ENCODE data around the gene CNP.

Gene CNP

GRCh38 chr17:41972571-41973407, 6.2 kb downstream of the CNP start:
- no peak for DNase-seq (ENCODE audit: low read depth in 3 of 3)

GRCh38 chr17:41973408-41973811, 6.8 kb downstream of the CNP start:
- DNase-seq (ENCODE audit: low read depth in 3 of 3): no peak

DNA sequence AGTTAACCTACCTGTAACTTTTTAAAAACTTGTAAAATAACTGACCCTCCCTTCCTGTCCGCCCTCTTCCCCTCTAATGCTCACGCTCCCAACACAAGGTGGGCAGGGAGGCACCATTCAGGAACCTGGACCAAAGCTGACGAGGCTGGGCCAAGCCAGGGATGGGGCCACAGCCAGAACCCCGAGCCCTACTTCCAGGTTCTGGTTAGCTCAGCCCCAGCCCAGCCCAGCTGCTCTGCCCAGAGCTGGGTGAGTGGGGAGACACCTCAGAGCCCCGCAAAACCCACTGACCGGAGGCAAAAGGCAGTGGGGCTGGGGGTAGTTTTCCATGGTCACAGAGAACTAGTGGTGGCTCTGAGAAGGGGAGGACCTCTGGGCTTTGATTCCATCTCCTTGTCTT, 7.4 kb downstream of the CNP start:
- DNase-seq (ENCODE audit: low read depth in 3 of 3): no peak

DNA sequence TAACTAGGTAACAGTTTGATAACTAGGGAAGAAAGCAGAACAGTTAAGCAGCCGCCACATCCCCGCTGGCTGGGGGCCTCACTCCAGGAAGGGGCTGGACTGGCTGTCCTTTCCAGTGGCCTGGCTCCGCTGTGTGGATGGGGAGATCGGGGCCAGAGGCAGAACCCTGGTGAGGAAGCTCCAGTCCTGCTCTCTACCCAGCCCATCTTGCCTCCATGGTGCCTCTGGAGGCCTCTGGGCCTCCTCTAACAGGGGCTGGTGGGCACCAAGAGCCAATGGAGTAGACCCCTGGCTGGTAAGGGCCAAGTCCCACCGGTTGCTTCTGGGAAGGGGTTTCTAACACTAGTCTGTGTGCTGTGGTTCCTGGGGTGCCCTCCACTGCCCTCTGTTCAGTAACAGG, 8.1 kb downstream of the CNP start:
- DNase-seq (ENCODE audit: low read depth in 3 of 3): no peak

DNA sequence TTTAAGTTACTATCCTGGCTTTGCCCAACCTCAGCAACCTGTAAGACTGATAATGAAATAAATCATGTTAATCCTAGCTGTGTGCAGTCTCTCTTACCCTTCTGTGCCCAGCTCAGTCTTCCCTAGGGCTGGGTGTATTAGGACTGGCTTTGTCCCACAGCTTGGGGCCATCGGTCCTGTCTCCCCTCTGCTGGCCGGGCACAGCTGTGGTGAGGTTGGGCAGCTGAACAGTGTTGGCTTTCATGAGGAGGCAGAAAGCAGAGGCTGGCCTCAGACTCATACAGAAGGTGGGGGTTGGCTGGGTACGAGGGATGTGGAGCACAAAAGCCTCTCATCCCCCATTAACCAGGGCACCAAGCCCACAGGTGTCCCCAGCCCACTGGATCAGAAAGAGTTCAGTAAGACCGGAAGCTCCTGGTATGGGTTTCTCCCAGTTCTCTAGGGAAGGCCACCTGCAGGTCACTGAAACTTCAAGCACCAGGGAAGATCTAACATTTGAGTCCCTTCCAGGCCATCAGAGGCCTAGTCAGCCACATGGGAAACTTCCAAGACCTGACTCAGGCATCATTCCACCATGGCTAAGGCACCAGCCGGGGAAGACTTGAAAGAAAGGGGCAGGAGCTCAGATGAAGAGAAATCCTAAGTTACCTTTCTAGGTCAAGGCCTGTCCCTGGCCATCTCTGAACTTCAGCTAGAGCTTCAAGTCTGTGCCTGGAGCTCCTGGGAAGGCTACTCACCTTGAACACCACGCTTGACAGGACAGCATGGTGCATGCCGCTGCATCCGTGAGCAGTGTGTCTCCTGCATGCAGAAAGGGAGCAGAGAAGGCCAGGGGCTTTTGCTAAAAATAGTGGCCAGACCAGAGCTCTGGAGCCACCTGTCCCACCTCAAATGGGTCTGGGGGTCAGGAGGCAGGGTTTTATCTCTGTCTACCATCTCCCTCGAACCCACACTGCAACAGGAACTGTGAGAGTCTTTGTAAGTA, 8.8 kb downstream of the CNP start:
- no peak for DNase-seq (ENCODE audit: low read depth in 3 of 3)

DNA sequence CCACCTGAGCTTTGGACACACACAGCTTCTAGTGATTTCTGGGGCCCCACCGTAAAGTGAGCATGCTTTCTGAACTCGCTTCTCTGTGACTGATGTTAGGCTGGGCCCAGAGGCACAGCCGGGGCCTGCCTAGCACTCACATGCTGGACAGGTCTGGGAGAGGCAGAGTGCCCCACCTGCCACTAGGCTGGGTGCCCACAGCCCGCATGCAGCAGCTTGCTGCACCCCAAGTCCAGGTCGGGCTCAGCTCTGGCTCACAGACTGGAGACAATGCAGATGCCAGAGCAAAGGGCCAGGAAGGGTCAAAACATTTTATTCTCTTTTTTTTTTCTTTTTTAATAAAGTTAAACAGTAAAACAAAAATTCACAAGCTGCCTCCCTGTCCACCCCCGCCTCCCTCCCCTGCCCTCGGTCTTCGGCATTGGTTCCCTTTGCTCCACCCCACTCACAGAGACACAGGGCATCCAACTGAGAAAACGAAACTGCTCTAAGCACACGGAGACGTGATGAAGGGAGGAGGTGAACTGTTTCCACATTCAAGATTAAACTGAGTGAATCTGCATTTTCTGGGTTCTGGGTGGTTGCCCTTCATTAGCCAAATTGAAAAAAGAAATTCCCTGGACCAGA, 9.7 kb downstream of the CNP start:
- no peak for DNase-seq (ENCODE audit: low read depth in 3 of 3)

DNA sequence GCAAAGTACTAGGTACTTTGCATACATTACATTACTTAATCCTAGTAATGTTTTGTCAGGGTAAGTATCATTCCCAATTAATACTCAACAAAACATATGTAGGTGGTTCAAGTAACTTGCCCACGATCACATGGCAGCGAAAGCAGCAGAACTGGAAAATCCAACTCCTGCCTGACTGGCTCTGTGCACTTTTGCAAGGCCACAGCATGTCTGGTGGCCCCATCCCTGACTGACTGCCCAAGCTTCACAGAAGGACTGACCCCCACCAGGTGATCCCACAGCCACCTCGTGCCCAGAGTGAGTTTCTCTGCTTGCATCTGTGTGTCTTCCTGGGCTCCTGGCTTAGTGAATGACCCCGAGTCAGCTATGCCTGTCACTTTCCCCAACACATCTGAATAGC, 11.4 kb downstream of the CNP start:
- DNase-seq (ENCODE audit: low read depth in 3 of 3): no peak

GRCh38 chr17:41982026-41982760, 15.6 kb downstream of the CNP start:
- DNase-seq (ENCODE audit: low read depth in 3 of 3): no peak

DNA sequence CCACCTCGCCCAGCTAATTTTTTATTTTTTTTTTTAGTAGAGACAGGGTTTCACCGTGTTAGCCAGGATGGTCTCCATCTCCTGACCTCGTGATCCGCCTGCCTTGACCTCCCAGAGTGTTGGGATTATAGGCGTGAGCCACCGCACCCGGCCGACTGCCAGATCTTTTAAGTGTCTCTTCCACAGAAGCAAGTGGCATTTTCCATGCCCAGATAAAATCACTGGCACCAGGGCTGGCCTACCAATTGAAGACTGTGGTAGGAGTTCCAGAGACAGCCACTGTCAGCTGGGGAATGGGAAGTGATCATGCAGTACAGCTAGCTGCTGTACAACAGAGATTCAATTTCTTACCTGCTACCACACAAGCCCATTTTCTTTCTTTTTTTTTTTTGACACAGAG, 17.9 kb downstream of the CNP start:
- DNase-seq (ENCODE audit: low read depth in 3 of 3): no peak

DNA sequence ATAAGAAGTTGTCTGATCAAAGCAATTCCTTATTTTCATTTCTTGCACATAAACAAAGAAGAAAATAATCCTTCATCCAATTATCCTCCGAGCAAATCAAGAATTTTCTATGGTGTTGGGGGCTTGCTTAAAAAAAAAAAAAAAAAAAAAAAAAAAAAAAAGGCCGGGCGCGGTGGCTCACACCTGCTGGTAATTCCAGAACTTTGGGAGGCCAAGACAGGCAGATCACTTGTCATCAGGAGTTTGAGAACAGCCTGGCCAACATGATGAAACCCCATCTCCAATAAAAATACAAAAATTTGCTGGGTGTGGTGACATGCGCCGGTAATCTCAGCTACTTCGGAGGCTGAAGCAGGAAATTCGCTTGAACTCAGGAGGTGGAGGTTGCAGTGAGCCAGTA, 19.3 kb downstream of the CNP start:
- DNase-seq (ENCODE audit: low read depth in 3 of 3): no peak

- DNase-seq (ENCODE audit: low read depth in 3 of 3): no peak
Measured at GRCh38 chr17:41986634-41987033, 20.0 kb downstream of the CNP start.

DNA sequence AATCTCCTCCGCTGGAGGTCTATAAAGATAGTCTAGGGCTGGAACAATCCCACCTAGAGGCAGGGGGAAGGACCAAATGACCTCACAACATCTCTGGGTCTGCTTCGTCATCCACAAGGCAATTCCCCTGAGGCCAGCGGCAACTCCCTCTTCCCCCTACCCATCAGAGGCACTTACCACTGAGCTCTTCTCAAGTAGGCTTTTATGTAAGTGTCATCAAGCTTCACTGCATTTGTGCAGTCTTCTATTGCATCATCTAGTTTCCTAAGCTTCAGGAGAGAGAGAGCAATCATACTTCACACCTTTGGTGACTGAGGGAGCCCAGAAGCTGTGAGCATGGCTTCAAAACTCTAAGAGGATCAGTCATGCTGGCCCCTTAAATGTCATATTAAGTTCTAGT, 21.0 kb downstream of the CNP start:
- DNase-seq (ENCODE audit: low read depth in 3 of 3): no peak

GRCh38 chr17:41988418-41988817, 21.8 kb downstream of the CNP start:
- no peak for DNase-seq (ENCODE audit: low read depth in 3 of 3)

- DNase-seq (ENCODE audit: low read depth in 3 of 3): no peak
Measured at GRCh38 chr17:41989702-41990419, 23.3 kb downstream of the CNP start.

DNA sequence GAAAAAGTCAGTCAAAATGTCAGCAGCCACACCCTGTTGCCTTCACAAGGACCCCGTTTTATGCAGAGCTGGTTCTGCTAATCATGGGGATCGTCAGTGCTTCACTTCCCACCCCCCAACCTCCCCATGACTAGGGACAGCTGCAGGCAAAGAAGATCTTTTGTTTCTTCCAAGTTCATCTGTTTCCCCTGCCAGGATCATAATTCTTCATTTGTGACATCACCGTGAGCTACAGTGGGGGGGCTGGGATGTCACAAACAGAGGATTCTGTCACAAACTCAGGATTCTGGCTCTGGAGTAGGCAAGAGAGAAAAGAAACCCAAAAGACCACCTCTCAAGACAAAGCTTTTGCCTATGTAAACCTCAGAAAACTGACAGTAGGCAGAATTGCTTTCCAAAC, 26.0 kb downstream of the CNP start:
- no peak for DNase-seq (ENCODE audit: low read depth in 3 of 3)

- DNase-seq (ENCODE audit: low read depth in 3 of 3): no peak
Measured at GRCh38 chr17:41996855-41997164, 30.2 kb downstream of the CNP start.

- DNase-seq (ENCODE audit: low read depth in 3 of 3): no peak
Measured at GRCh38 chr17:41998497-41998896, 31.9 kb downstream of the CNP start.

- DNase-seq (ENCODE audit: low read depth in 3 of 3): no peak
Measured at GRCh38 chr17:42000413-42001133, 34.0 kb downstream of the CNP start.

- no peak for DNase-seq (ENCODE audit: low read depth in 3 of 3)
Measured at GRCh38 chr17:42001729-42002128, 35.1 kb downstream of the CNP start.

DNA sequence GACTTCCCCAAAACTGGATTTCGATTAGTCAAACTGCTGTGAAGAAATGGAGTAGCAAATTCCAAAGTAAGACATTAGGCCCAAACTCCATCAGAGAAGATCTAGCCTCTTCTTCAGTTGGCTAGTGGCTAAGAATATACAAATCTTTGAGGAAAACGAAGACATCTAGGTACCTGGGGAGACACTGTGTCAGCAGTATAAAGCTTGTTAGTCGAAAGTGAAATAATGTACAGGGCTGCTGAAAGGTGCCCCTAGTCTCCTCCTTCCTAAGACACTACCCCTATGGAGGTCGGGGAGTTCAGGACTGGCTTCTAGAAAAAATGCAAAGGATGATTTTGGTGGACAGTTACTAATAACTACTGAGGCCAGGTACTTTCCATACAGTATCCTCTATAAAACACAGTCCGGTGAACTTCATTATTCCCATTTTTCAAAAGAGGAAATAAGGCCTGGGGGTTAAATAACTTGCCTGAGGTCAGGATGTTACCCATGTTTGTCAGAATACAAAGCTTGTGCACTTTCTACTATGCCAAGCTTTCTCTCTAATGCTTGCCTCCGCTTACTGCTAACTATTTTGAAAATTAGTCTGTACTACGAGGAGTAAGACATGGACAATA, 35.7 kb downstream of the CNP start:
- DNase-seq (ENCODE audit: low read depth in 3 of 3): no peak

Data from stimulated activated CD4-positive, alpha-beta T cell treated with anti-CD3 and anti-CD28 coated beads, TNF-alpha, amount 100 ng/mL, for 4 hours (primary cell).